Hepatocyte (in vitro differentiated cells): ENCODE results near the gene CHD9. TPM values are rescaled to one million over a fixed set of nuclear protein-coding genes. Genes with fewer than 3 reads are reported as not detected.

Experiments
- DNase-seq: peaks from one replicate; pipeline ENCODE4 v3.0.0-alpha.2; 2016; ENCODE audit warnings: low spot score
- H2AFZ ChIP-seq: fragments of 200-600 bp; sonication (generic); 2 replicates; pipeline ENCODE4 v1.6.0; 2016; ENCODE audit warnings: antibody characterized with exemption, mild to moderate bottlenecking
- H3K27ac ChIP-seq: fragments of 200-600 bp; sonication (generic); 2 replicates; pipeline ENCODE4 v1.5.1; 2016; ENCODE audit warnings: mild to moderate bottlenecking
- H3K27me3 ChIP-seq: fragments of 200-600 bp; sonication (generic); 2 replicates; pipeline ENCODE4 v1.6.1; 2016
- H3K36me3 ChIP-seq: fragments of 200-600 bp; sonication (generic); replicated peaks from 2 replicates; pipeline ENCODE4 v1.5.1; 2016; ENCODE audit warnings: low read depth; ENCODE audit not compliant: insufficient read depth
- H3K4me1 ChIP-seq: fragments of 200-600 bp; sonication (generic); 2 replicates; pipeline ENCODE4 v1.5.1; 2016; ENCODE audit warnings: mild to moderate bottlenecking, moderate library complexity; ENCODE audit not compliant: insufficient read depth
- H3K4me2 ChIP-seq: fragments of 200-600 bp; sonication (generic); 2 replicates; pipeline ENCODE4 v1.6.0; 2016
- H3K4me3 ChIP-seq: fragments of 200-600 bp; sonication (generic); 2 replicates; pipeline ENCODE4 v1.5.1; 2016; ENCODE audit warnings: mild to moderate bottlenecking
- H3K79me2 ChIP-seq: fragments of 200-600 bp; sonication (generic); 2 replicates; pipeline ENCODE4 v1.6.0; 2017; ENCODE audit warnings: mild to moderate bottlenecking
- H3K9me2 ChIP-seq: fragments of 200-600 bp; sonication (generic); replicated peaks from 2 replicates; pipeline ENCODE4 v1.6.0; 2017; ENCODE audit warnings: mild to moderate bottlenecking; ENCODE audit not compliant: insufficient read depth
- H3K9me3 ChIP-seq: fragments of 200-600 bp; sonication (generic); 2 replicates; pipeline ENCODE4 v1.5.1; 2016; ENCODE audit warnings: low read depth, mild to moderate bottlenecking
- H4K20me1 ChIP-seq: fragments of 200-600 bp; sonication (generic); 2 replicates; pipeline ENCODE4 v1.6.0; 2016; ENCODE audit warnings: mild to moderate bottlenecking; ENCODE audit not compliant: insufficient read depth, poor library complexity, severe bottlenecking
- EZH2 ChIP-seq: fragments of 200-600 bp; sonication (generic); IDR thresholded peaks from 2 replicates; pipeline ENCODE4 v1.6.1; 2016; ENCODE audit warnings: antibody characterized with exemption, mild to moderate bottlenecking, borderline replicate concordance
- EZH2phosphoT487 ChIP-seq: fragments of 200-600 bp; sonication (generic); IDR thresholded peaks from one replicate; pipeline ENCODE4 v1.6.1; 2018; ENCODE audit warnings: antibody characterized with exemption, mild to moderate bottlenecking, low read depth, moderate library complexity; ENCODE audit not compliant: unreplicated experiment, severe bottlenecking
- WGBS: methylation state at CpG from one replicate; pipeline ENCODE4 v1.1.6; 2016; ENCODE audit warnings: low lambda C conversion rate; ENCODE audit errors: missing lambda C conversion rate; 5-methylcytosine and 5-hydroxymethylcytosine counted together
- polyA plus RNA-seq: library from polyadenylated mRNA; unstranded; fragments of >200 nt; fragmentation: Nextera tagmentation; extraction: Ambion mirVana; gene quantifications from 2 replicates; pipeline ENCODE4 v1.2.1, GENCODE V29; 2016
- total RNA-seq: library from RNA; depleted of rRNA; stranded (reverse); fragments of >200 nt; gene quantifications from 2 replicates; pipeline ENCODE4 v1.2.3, GENCODE V29; 2014
- TF ChIP-seq, protein P1 (sequence below): fragments of 200-600 bp; sonication (generic); IDR thresholded peaks from 2 replicates; pipeline ENCODE4 v1.5.1; 2016; ENCODE audit warnings: antibody characterized with exemption, mild to moderate bottlenecking; ENCODE audit not compliant: poor library complexity

Gene CHD9
- total and polyA plus RNA-seq, 2 experiments from 2014 or later, result 54.9 to 68.2 TPM

DNA sequence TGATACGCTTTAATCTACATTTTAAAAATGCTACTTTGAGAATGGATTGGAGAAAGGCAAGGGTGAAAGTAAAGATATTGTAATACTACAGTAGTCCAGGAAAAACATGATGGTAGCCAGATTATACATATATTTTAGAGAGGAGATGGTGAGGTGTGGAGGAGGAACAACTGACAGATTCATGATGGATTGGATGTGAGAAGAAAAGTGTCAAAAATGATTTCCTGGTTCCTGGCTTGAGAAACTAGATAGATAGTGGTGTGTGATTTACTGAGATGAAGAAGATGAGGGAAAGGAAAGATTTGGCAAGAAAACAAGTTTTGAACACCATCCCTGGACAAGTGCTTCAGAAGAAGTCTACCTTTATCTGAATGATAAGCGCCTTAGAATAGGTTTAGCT lies 80.5 kb downstream of the CHD9 start:
- TF ChIP-seq, protein P1, sequence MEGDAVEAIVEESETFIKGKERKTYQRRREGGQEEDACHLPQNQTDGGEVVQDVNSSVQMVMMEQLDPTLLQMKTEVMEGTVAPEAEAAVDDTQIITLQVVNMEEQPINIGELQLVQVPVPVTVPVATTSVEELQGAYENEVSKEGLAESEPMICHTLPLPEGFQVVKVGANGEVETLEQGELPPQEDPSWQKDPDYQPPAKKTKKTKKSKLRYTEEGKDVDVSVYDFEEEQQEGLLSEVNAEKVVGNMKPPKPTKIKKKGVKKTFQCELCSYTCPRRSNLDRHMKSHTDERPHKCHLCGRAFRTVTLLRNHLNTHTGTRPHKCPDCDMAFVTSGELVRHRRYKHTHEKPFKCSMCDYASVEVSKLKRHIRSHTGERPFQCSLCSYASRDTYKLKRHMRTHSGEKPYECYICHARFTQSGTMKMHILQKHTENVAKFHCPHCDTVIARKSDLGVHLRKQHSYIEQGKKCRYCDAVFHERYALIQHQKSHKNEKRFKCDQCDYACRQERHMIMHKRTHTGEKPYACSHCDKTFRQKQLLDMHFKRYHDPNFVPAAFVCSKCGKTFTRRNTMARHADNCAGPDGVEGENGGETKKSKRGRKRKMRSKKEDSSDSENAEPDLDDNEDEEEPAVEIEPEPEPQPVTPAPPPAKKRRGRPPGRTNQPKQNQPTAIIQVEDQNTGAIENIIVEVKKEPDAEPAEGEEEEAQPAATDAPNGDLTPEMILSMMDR, result no peak
- TF ChIP-seq EZH2phosphoT487 (no peak), EZH2 (no peak)
- no peak for DNase-seq
- Histone ChIP-seq H3K9me2 (no peaks in the 10 kb centered on the region), H3K9me3 (no peaks in the 10 kb centered on the region), H3K4me3 (no peak overlapping the region), H3K4me1 (peaks cover 15% of the 10 kb centered on the region), H3K27ac (no peak overlapping the region), H3K4me2 (no peak overlapping the region), H4K20me1 (peaks cover 7% of the 10 kb centered on the region), H3K79me2 (peaks cover 89% of the 10 kb centered on the region), H2AFZ (no peak overlapping the region), H3K27me3 (no peaks in the 10 kb centered on the region), H3K36me3 (no peaks in the 10 kb centered on the region)
- 100% methylated on average over 2 of the region's 2 CpGs for WGBS

DNA sequence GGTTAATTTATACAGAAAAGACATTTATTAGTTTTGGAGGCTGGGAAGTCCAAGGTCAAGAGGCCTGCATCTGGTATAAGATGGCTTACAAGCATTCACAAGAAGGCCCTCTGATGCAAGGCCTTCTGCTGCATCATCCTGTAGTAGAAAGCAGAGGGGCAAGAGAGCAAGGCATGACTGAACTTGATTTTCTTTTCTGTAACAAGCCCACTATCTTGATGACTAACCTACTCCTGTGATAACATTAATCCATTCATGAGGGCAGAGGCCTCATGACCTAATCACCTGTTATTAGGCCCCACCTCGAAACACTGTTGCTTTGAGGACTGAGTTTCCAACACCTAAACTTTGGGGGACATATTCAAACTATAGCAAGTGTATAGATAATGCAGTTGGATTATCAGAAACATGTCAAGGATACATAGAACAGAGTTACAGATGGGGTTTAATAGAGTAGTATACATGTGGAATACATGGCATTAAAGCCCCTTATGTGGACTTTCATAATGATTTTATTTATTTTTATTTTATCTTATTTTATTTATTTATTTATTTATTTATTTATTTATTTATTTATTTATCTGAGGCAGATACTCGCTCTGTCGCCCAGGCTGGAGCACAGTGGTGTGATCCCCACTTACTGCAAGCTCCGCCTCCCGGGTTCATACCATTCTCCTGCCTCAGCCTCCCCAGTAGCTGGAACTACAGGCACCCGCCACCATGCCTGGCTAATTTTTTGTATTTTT lies 88.2 kb downstream of the CHD9 start:
- H3K4me2 ChIP-seq, result no peak overlapping the region
- H3K9me2 ChIP-seq, result no peaks in the 10 kb centered on the region
- H3K27ac ChIP-seq, result peak overlapping the region; percentile 74
- no peak overlapping the region for H3K4me3 ChIP-seq
- H3K79me2 ChIP-seq, result peaks cover 96% of the 10 kb centered on the region
- 90% methylated on average over 6 of the region's 6 CpGs for WGBS
- no peaks in the 10 kb centered on the region for H3K36me3 ChIP-seq
- H2AFZ ChIP-seq, result no peak overlapping the region
- H3K4me1 ChIP-seq, result no peaks in the 10 kb centered on the region
- H3K27me3 ChIP-seq, result no peaks in the 10 kb centered on the region
- TF ChIP-seq, protein P1, result no peak
- TF ChIP-seq EZH2 (no peak), EZH2phosphoT487 (no peak)
- H4K20me1 ChIP-seq, result no peaks in the 10 kb centered on the region
- DNase-seq, result peak; percentile 34
- H3K9me3 ChIP-seq, result no peaks in the 10 kb centered on the region

DNA sequence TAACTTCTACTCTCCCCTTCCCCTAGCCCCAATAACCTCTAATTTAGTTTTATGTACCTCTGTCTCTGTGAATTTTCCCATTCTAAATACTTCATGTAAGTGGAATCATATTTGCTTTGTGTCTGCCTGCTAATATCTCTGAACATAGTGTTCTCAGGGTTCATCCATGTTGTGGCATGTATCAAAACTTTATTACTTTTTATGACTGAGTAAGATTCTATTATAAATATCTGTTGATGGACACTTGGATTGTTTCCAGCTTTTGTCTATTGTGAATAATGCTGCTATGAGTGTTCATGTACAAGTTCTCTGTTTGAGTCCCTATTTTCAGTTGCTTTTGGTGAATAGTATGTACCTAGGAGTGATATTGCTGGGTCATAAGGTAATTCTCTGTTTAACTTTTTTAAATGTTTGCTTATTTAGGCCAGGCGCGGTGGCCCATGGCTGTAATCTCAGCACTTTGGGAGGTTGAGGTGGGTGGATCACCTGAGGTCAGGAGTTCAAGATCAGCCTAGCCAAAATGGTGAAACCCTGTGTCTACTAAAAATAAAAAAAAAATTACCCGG lies 92.8 kb downstream of the CHD9 start:
- Histone ChIP-seq H3K27me3 (no peaks in the 10 kb centered on the region), H3K79me2 (peaks cover 96% of the 10 kb centered on the region), H4K20me1 (peaks cover 12% of the 10 kb centered on the region), H3K4me1 (no peaks in the 10 kb centered on the region), H3K4me3 (no peak overlapping the region), H3K9me3 (peaks cover 7% of the 10 kb centered on the region), H2AFZ (no peak overlapping the region), H3K9me2 (no peaks in the 10 kb centered on the region), H3K36me3 (no peaks in the 10 kb centered on the region), H3K4me2 (no peak overlapping the region), H3K27ac (no peak overlapping the region)
- DNase-seq, result no peak
- TF ChIP-seq, protein P1, result no peak
- TF ChIP-seq EZH2, result no peak
- TF ChIP-seq EZH2phosphoT487, result no peak
- WGBS, result 78% methylated on average over 3 of the region's 3 CpGs
